GM18498 (cell line): ENCODE results near the gene PCDHGC5.

Experiments used
- ATAC-seq: cut with Tn5 transposase; IDR thresholded peaks from one replicate; pipeline ENCODE4 v1.9.1; 2021; ENCODE audit warnings: mild to moderate bottlenecking, moderate library complexity; ENCODE audit not compliant: unreplicated experiment

The PCDHGC5 gene

GRCh38 chr5:141527426-141527825 is 38.5 kb downstream of the PCDHGC5 start:
- no peak for ATAC-seq

DNA sequence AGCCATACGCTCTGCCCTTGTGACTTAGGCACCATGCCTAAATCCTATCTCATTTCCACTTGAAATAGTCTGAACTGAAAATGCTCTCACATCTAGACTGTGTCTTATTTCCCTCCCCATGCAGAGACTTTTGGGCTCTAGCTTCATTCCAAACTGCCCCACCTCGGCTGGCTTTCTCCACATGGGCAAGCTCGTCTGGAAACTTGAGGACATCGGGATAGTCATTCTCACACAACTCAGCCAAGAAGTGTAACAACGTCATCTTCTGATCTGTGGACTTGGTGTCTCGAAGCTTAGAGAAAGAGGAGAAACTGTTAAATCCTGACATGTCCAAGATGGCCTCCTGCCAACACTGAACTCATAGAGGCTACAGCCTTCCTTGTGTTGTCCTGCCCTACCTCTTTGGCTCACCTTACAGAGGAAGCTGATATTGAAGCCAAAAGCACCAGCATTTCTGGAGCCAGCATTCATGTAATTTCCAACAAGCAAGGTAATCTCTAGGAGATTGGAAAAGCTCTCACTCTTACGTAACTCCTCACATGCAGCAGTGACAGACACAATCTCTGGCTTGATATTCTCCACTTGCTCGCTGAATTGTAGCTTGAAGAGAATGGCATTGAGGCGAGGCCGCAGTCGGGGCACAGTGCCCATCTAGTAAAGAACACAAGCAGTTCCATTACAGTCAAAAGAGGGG is 39.6 kb downstream of the PCDHGC5 start:
- no peak for ATAC-seq

- peak; percentile 44 for ATAC-seq
These were observed 40.1 kb downstream of the PCDHGC5 start for GRCh38 chr5:141529002-141529401.

DNA sequence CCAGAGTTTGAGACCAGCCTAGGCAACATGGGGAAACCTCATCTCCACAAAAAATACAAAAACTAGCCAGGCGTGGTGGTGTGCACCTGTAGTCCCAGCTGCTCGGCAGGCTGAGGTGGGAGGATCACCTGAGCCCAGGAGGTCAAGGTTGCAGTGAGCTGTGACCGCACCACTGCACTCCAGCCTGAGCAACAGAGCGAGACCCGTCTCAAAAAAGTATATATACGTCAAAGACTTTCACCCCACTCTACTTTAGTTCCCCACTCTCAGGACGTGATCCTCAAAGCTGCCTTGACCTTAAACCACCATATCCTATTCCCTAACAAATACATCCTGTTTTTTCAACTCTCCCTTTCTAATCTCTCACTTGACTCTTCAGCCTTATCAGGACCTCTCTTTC is 41.0 kb downstream of the PCDHGC5 start:
- ATAC-seq, result no peak

DNA sequence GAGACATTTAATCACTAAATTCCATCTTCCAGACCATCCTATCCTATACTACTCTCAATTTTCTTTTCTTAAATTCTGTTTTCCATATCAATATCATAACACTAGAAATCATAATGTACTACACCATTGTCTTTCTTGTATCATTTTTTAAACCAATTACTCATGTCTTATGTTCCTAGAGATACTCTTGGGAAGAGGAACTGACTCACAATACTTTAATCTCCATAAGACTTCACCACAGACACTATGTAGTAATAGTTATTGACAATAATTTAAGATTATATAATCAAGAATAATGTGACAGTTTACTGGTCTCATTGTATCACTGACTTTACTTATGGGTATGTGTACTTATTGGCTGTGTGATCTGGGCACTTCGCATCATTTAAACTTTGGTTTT is 43.8 kb downstream of the PCDHGC5 start:
- no peak for ATAC-seq

- no peak for ATAC-seq
These were observed 45.0 kb downstream of the PCDHGC5 start for GRCh38 chr5:141533897-141534296.

GRCh38 chr5:141534492-141535213 is 45.8 kb downstream of the PCDHGC5 start:
- no peak for ATAC-seq
